ENCODE results near the gene PLEKHA1.

The PLEKHA1 gene

DNA sequence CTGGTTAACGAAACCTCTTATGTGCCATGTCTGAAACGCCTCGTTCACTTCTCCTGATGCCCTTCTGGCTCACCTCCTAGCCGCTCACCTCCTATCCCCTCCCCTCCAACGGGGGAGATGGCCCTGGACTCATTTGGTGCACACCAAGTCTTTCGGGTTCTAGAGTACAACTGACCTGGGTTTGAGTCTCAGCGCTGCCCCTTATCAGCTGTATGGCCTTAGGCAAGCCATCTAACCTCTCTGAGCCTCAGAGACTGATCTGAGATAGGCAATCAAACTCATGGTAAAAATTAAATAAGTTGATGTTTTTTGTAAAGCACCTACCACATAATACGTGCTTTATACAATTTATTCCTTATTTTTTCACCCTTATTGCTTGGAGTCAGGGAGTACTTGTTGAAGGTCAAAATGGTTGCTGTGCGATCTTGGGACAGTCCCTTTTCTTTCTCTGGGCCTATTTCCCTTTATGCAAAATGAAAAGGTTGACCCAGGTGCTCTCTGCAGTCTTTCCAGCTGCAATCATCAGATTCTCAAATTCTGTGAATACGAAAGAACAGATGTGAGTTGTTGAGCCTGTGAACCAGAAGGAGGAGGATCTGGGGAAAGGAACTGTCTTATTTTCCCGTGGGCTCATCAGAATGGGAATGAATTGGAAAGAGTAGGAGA is 31.2 kb upstream of the PLEKHA1 start:
- Histone ChIP-seq H3K27ac (no peak overlapping the region), H3K4me3 (no peak overlapping the region)
- intact Hi-C loops (cut with DNase I; ENCODE audit: low total_unique reads) = loop anchor here (5.0 kb wide), 2 partner anchors 94 to 224 kb away; no protein-coding TSS in a partner anchor

DNA sequence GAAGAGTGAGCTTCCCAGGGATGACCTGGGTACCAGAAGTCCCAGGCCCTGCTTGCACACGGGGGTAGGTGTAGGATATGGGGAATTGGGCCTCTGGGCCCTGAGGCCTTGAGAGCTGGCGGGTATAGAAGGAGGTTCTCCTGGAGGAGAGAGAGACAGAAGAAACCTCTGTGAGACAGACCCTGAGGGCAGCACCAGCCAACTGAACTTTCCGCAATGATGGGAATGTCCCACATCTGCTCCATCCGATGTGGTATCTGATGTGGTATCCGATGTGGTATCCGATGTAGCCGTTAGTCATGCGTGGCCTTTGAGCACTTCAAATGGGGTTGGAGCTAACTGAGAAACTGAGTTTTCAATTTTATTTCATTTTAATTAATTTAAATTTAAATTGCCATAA is 30.6 kb upstream of the PLEKHA1 start:
- Histone ChIP-seq H3K9me3 (no peaks in the 10 kb centered on the region), H3K27me3 (no peaks in the 10 kb centered on the region), H3K27ac (no peak overlapping the region), H3K4me3 (no peak overlapping the region), H3K36me3 (no peaks in the 10 kb centered on the region), H3K4me1 (peaks cover 0 to 3% (median 0%) of the 10 kb centered on the region in 4 donors)
- DNase-seq = no peak
- intact Hi-C loops (cut with DNase I; ENCODE audit: low total_unique reads) = loop anchor here (2.0 to 5.0 kb wide), 3 partner anchors 45 to 223 kb away; no protein-coding TSS in a partner anchor
- TF ChIP-seq, protein P1, sequence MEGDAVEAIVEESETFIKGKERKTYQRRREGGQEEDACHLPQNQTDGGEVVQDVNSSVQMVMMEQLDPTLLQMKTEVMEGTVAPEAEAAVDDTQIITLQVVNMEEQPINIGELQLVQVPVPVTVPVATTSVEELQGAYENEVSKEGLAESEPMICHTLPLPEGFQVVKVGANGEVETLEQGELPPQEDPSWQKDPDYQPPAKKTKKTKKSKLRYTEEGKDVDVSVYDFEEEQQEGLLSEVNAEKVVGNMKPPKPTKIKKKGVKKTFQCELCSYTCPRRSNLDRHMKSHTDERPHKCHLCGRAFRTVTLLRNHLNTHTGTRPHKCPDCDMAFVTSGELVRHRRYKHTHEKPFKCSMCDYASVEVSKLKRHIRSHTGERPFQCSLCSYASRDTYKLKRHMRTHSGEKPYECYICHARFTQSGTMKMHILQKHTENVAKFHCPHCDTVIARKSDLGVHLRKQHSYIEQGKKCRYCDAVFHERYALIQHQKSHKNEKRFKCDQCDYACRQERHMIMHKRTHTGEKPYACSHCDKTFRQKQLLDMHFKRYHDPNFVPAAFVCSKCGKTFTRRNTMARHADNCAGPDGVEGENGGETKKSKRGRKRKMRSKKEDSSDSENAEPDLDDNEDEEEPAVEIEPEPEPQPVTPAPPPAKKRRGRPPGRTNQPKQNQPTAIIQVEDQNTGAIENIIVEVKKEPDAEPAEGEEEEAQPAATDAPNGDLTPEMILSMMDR (IDR thresholded peaks at IDR 0.05) = no peak

More for the DNA sequence above, 31.2 kb upstream of the PLEKHA1 start:
- TF ChIP-seq, protein P1 (IDR thresholded peaks at IDR 0.05) = no peak
- Histone ChIP-seq H3K27me3 (no peaks in the 10 kb centered on the region), H3K9me3 (no peaks in the 10 kb centered on the region), H3K4me1 (peaks cover 0 to 3% (median 0%) of the 10 kb centered on the region in 4 donors), H3K36me3 (no peaks in the 10 kb centered on the region)
- no peak for DNase-seq

DNA sequence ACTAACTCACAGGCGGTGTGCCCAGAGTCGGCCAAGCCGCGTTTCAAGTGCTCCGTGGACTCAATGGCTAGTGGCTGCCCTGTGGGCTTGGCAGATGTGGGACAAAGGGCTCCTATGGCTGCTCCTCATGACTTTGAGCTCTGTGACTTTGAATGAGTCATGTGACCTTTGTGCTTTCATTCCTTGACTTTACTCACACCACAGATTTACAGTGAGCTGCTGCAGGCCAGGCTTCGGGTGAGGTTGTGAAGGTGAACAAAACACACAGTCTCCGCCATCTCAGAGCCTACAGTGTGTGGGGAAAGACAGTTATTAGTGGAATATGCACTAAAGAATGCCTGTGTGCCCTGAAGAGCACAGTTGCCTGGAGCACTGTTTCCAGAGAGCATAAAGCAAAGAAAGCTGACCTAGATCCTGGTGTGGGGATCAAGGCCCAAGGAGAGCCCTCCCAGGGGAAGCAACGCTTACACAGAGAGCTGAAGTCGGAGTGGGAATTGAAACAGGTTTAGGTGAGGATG is 29.7 kb upstream of the PLEKHA1 start:
- no peak for DNase-seq
- TF ChIP-seq, protein P1 (IDR thresholded peaks at IDR 0.05) = no peak
- Histone ChIP-seq H3K36me3 (no peaks in the 10 kb centered on the region), H3K9me3 (no peaks in the 10 kb centered on the region), H3K4me1 (peaks cover 0 to 3% (median 0%) of the 10 kb centered on the region in 4 donors), H3K27ac (no peak overlapping the region), H3K4me3 (no peak overlapping the region), H3K27me3 (no peaks in the 10 kb centered on the region)
- intact Hi-C loops (cut with DNase I; ENCODE audit: low total_unique reads) = loop anchor here (2.0 to 5.0 kb wide), 3 partner anchors 44 to 223 kb away; no protein-coding TSS in a partner anchor

DNA sequence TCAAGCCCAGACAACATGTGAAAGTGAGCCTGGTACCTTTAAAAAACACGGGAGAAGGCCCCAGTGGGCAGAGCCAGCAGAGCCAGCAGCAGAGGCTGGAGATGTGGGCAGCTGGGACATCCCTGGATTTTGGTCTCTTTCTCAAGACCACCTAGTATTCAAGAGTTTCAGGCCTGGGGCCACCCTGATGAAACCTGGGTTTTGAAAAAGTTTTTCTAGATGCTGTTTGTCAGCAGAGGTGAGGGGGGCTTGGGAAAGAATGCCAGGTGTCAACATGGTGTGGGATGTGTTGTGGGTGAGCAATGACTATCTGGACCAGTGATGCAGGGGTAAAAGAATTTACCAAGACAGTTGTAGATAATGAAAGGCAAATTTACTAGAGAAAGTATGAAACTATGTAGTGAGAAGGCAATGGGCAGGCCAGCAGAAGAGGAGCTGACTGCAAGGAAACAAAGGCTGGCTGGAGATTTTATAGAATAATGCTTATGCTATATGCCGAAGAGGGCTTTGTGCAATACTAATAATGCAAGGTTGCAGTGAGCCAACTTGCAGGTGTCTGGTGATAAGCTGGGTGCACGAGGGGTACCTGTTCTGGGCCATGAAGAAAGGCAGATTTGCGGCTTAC is 28.1 kb upstream of the PLEKHA1 start:
- Histone ChIP-seq H3K4me3 (no peak overlapping the region), H3K36me3 (no peaks in the 10 kb centered on the region), H3K27ac (no peak overlapping the region), H3K9me3 (no peaks in the 10 kb centered on the region), H3K4me1 (peaks cover 0 to 3% (median 0%) of the 10 kb centered on the region in 4 donors), H3K27me3 (no peaks in the 10 kb centered on the region)
- intact Hi-C loops (cut with DNase I; ENCODE audit: low total_unique reads) = no loop called here
- no peak for DNase-seq
- TF ChIP-seq, protein P1 (IDR thresholded peaks at IDR 0.05) = no peak

DNA sequence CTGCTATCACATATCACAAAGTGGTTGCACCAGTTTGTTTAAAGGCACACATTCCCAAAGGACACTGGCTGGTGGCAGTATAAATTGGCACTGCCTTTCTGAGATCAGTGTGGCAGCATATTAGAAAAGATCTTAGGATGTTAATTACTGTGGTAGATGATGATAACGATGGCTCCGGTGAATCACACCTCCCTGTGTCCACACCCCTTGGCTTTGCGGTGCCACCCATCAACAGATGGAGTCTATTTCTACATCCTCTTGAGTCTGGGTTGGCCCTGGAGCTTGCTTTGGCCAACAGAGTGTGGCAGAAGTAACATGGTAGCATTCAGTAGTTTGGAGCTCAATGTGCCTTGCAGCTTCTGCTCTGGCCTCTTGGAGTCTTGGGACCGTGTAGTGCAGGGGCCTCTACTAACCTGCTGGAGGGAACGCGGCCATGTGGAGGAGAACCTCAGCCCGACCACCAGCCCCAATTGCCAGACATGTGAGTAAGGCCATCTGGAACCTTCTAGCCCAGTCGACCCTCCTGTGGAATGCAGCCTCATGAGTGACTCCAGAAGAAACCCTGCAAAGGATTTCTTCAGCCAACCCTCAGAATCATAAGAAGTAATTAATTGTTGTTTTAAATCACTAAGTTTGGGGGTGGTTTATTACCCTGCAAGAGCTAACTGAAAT is 27.2 kb upstream of the PLEKHA1 start:
- no peak for DNase-seq
- TF ChIP-seq, protein P1 (IDR thresholded peaks at IDR 0.05) = no peak
- no peak overlapping the region for H3K27ac ChIP-seq
- H3K4me3 ChIP-seq = no peak overlapping the region
- peaks cover 0 to 3% (median 0%) of the 10 kb centered on the region in 4 donors for H3K4me1 ChIP-seq
- no peaks in the 10 kb centered on the region for H3K9me3 ChIP-seq
- no peaks in the 10 kb centered on the region for H3K36me3 ChIP-seq
- intact Hi-C loops (cut with DNase I; ENCODE audit: low total_unique reads) = no loop called here
- H3K27me3 ChIP-seq = no peaks in the 10 kb centered on the region
